GM12878 (cell line): Measurements from ENCODE around the gene NR2F1-AS1. TPM values are rescaled to one million over a fixed set of nuclear protein-coding genes. Genes with fewer than 3 reads are reported as not detected.

Source experiments
- ATAC-seq: fragments of 200-7000 bp; cut with Tn5 transposase; 3 replicates; pipeline ENCODE4 v1.9.1; 2020; ENCODE audit warnings: mild to moderate bottlenecking, moderate library complexity
- BruUV-seq: library from RNA; stranded (reverse); fragments of 400-500 nt; replicated peaks from 2 replicates; lab custom pipeline; 2021; lab: Mats Ljungman, UMichigan
- CTCF ChIA-PET: fragments of 300-600 bp; sonication (Branson Sonifier 250); formaldehyde crosslinking; extraction: SDS; loops from one replicate; lab custom pipeline; 2021; ENCODE audit warnings: inconsistent platforms; lab: Yijun Ruan, JAX
- POLR2A ChIA-PET: fragments of 350-600 bp; formaldehyde crosslinking; extraction: SDS; loops from one replicate; lab custom pipeline; 2021; ENCODE audit warnings: inconsistent platforms; lab: Charles Lee
- RAD21 ChIA-PET: fragments of 300-600 bp; sonication (Branson Sonifier 250); formaldehyde crosslinking; loops from one replicate; lab custom pipeline; 2023; ENCODE audit warnings: antibody characterized with exemption; ENCODE audit not compliant: unreplicated experiment; lab: Charles Lee
- SMC1A ChIA-PET: fragments of 300-600 bp; sonication (Branson Sonifier 250); formaldehyde crosslinking; loops from one replicate; lab custom pipeline; 2023; ENCODE audit not compliant: unreplicated experiment, uncharacterized antibody; lab: Charles Lee
- DNase-seq: peaks from one replicate; pipeline ENCODE4 v3.0.0-alpha.2; 2011; ENCODE audit warnings: low read depth, low spot score
- FAIRE-seq: peaks from 3 replicates; lab custom pipeline; 2011; peaks lifted over from hg19 to GRCh38; lab: Jason Lieb, UNC
- H2AFZ ChIP-seq: 2 replicates; pipeline ENCODE4 v1.6.0; 2011; ENCODE audit warnings: low read depth, low read length, control low read depth; ENCODE audit not compliant: control insufficient read depth
- H3K27ac ChIP-seq: 2 replicates; pipeline ENCODE4 v1.5.1; 2011; ENCODE audit warnings: control low read depth; ENCODE audit not compliant: control insufficient read depth, insufficient read depth
- H3K27me3 ChIP-seq, 2 experiments: replicated peaks in 1 of 2; 2 replicates each; pipeline versions ENCODE4 v1.6.0 to v1.6.1; 2011; ENCODE audit warnings: low read length in 1 of 2; ENCODE audit not compliant: control insufficient read depth in 2 of 2, insufficient read depth in 2 of 2
- H3K36me3 ChIP-seq, 2 experiments: 2 replicates each; pipeline ENCODE4 v1.5.1; 2011; ENCODE audit warnings: low read length in 1 of 2; ENCODE audit not compliant: control insufficient read depth in 2 of 2, insufficient read depth in 2 of 2
- H3K4me1 ChIP-seq: 2 replicates; pipeline ENCODE4 v1.6.1; 2011; ENCODE audit warnings: mild to moderate bottlenecking, low read length, moderate library complexity, mixed read lengths; ENCODE audit not compliant: control insufficient read depth, insufficient read depth
- H3K4me2 ChIP-seq: 2 replicates; pipeline ENCODE4 v1.6.0; 2011; ENCODE audit warnings: control low read depth; ENCODE audit not compliant: control insufficient read depth, insufficient read depth
- H3K4me3 ChIP-seq: fragments of 200-600 bp; sonication (generic); 2 replicates; pipeline ENCODE4 v1.5.1; 2016
- H3K79me2 ChIP-seq: 2 replicates; pipeline ENCODE4 v1.6.0; 2011; ENCODE audit warnings: low read length; ENCODE audit not compliant: control insufficient read depth, insufficient read depth
- H3K9ac ChIP-seq: 2 replicates; pipeline ENCODE4 v1.8.0; 2011; ENCODE audit warnings: low read length, control low read depth, mixed read lengths; ENCODE audit not compliant: control insufficient read depth, insufficient read depth
- H3K9me3 ChIP-seq: replicated peaks from 3 replicates; pipeline ENCODE4 v1.5.1; 2011; ENCODE audit warnings: mild to moderate bottlenecking, low read length; ENCODE audit not compliant: control insufficient read depth, insufficient read depth
- H4K20me1 ChIP-seq: 2 replicates; pipeline ENCODE4 v1.6.0; 2011; ENCODE audit not compliant: control insufficient read depth, insufficient read depth
- CHD2 ChIP-seq: IDR thresholded peaks from 2 replicates; pipeline ENCODE4 v1.6.1; 2011; ENCODE audit warnings: low read depth, low read length, improper control_type of control experiment, borderline replicate concordance
- MEF2B ChIP-seq: fragments of 450-650 bp; IDR thresholded peaks from 2 replicates; pipeline ENCODE4 v1.6.1; 2018; ENCODE audit warnings: mild to moderate bottlenecking, moderate library complexity; ENCODE audit not compliant: partially characterized antibody, poor library complexity, severe bottlenecking
- MYB ChIP-seq: fragments of 150-350 bp; IDR thresholded peaks from 2 replicates; pipeline ENCODE4 v1.6.1; 2014; ENCODE audit warnings: mild to moderate bottlenecking, low read depth, low read length, borderline replicate concordance
- RFX5 ChIP-seq: IDR thresholded peaks from 2 replicates; pipeline ENCODE4 v1.6.1; 2011; ENCODE audit warnings: low read depth, low read length, improper control_type of control experiment
- STAT3 ChIP-seq: IDR thresholded peaks from 2 replicates; pipeline ENCODE4 v1.6.1; 2011; ENCODE audit warnings: low read depth, low read length, improper control_type of control experiment
- ZNF207 ChIP-seq: fragments of 450-650 bp; IDR thresholded peaks from 2 replicates; pipeline ENCODE4 v1.6.1; 2014; ENCODE audit warnings: antibody characterized with exemption, mild to moderate bottlenecking, borderline replicate concordance
- WGBS: methylation state at CpG from one replicate; pipeline ENCODE4 v1.1.6; 2016; ENCODE audit warnings: low lambda C conversion rate; ENCODE audit not compliant: insufficient replicate concordance, insufficient coverage; ENCODE audit errors: missing lambda C conversion rate; 5-methylcytosine and 5-hydroxymethylcytosine counted together
- in situ Hi-C: fragments of 300-500 bp; cut with MboI; formaldehyde crosslinking; loops from 9 replicates; pipeline ENCODE4 v1.14.3; 2018; ENCODE audit warnings: mixed read lengths
- intact Hi-C: fragments of 100-400 bp; cut with micrococcal nuclease; formaldehyde crosslinking; loops from one replicate; pipeline ENCODE4 v1.14.2; 2022; ENCODE audit not compliant: unreplicated experiment
- polyA plus RNA-seq, 11 experiments: library from polyadenylated mRNA; depleted of rRNA in 4 of 11; unstranded in 6 of 11; stranded (reverse) in 5 of 11; fragments of >200 nt; fragmentation: Nextera tagmentation in 4 of 11; fragmentation: Illumina TruSeq in 1 of 11; extraction: Ambion mirVana in 4 of 11; extraction: Trizol in 1 of 11; gene quantifications; 1 replicate in 1 of 11; 2 replicates in 10 of 11; pipeline versions ENCODE4 v1.2.1 to v1.2.3, GENCODE V29; 2011 to 2016; ENCODE audit warnings: inconsistent platforms in 2 of 11, missing spikeins in 2 of 11, low read depth in 1 of 11
- total RNA-seq, 4 experiments: library from RNA; depleted of rRNA in 3 of 4; stranded (reverse); fragments of >200 nt in 3 of 4; fragmentation: Illumina TruSeq in 1 of 4; extraction: Trizol in 1 of 4; gene quantifications; 2 replicates each; pipeline versions ENCODE4 v1.2.1 to v1.2.3, GENCODE V29; 2013 to 2021
- TF ChIP-seq, protein P1 (sequence below): fragments of 450-650 bp; IDR thresholded peaks from 2 replicates; pipeline ENCODE4 v1.6.1; 2017; ENCODE audit warnings: mild to moderate bottlenecking, low read depth, inconsistent platforms; ENCODE audit not compliant: poor library complexity, severe bottlenecking
- TF ChIP-seq, protein P2 (sequence below): IDR thresholded peaks from 2 replicates; pipeline ENCODE4 v1.6.1; 2012; ENCODE audit warnings: low read length, inconsistent platforms

Gene NR2F1-AS1
- total and polyA plus RNA-seq, 10 of the 15 experiments (the other 5 are each of a cell fraction or from before 2014, with no cell fraction given): 0.11 to 0.85 (median 0.27) TPM

DNA sequence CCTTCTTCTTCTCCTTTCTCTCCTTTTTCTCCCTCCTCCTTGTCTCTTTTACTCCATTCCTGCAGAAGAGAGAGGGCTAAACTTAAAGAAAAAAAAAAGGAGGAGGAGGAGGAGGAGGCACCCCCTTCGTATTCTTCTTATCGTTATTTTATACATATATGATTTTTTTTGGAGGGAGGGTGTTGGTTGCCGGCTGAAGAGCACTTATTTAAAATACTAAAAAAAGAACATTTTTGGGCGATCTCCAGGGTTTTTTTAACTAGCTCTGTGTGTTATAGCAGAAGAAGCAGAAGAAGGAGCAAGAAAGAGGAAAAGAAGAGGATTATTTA, 2.4 kb upstream of the NR2F1-AS1 start:
- in situ Hi-C loops (loop anchor here (5.0 to 25.0 kb wide), 2 partner anchors 329 to 1104 kb away; no protein-coding TSS in a partner anchor), intact Hi-C loops (no loop called here)
- FAIRE-seq (no peak), ATAC-seq (no peak), DNase-seq (no peak)
- ChIA-PET RAD21 (interaction anchor here (0.8 to 1.5 kb wide), 5 partner anchors 20 to 1109 kb away, joined by 4 to 16 read pairs (median 5); no protein-coding TSS in a partner anchor), POLR2A (no interaction called here), SMC1A (interaction anchor here (0.6 to 2.3 kb wide), 7 partner anchors 24 to 334 kb away, joined by 3 to 26 read pairs (median 4); no protein-coding TSS in a partner anchor), CTCF (interaction anchor here (0.6 to 2.2 kb wide), 9 partner anchors 9 to 1147 kb away, joined by 3 to 40 read pairs (median 3); no protein-coding TSS in a partner anchor)
- Histone ChIP-seq H3K4me3 (peak overlapping the region; percentile 16; the same call in 1 of the 2 replicates), H3K4me2 (0 out of 2 replicates have a peak overlapping the region, but pooled peaks have one; percentile 71), H2AFZ (no peak overlapping the region), H3K27me3 (peaks cover 13 to 43% of the 10 kb centered on the region in 2 experiments), H3K9me3 (no peaks in the 10 kb centered on the region; the same call in 2 of the 3 replicates), H4K20me1 (no peaks in the 10 kb centered on the region), H3K9ac (no peak overlapping the region), H3K27ac (no peak overlapping the region), H3K4me1 (peaks cover 18% of the 10 kb centered on the region), H3K79me2 (no peaks in the 10 kb centered on the region), H3K36me3 (no peaks in the 10 kb centered on the region)
- TF ChIP-seq, protein P1, sequence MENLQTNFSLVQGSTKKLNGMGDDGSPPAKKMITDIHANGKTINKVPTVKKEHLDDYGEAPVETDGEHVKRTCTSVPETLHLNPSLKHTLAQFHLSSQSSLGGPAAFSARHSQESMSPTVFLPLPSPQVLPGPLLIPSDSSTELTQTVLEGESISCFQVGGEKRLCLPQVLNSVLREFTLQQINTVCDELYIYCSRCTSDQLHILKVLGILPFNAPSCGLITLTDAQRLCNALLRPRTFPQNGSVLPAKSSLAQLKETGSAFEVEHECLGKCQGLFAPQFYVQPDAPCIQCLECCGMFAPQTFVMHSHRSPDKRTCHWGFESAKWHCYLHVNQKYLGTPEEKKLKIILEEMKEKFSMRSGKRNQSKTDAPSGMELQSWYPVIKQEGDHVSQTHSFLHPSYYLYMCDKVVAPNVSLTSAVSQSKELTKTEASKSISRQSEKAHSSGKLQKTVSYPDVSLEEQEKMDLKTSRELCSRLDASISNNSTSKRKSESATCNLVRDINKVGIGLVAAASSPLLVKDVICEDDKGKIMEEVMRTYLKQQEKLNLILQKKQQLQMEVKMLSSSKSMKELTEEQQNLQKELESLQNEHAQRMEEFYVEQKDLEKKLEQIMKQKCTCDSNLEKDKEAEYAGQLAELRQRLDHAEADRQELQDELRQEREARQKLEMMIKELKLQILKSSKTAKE: no peak
- no peak for TF ChIP-seq ZNF207
- TF ChIP-seq, protein P2, sequence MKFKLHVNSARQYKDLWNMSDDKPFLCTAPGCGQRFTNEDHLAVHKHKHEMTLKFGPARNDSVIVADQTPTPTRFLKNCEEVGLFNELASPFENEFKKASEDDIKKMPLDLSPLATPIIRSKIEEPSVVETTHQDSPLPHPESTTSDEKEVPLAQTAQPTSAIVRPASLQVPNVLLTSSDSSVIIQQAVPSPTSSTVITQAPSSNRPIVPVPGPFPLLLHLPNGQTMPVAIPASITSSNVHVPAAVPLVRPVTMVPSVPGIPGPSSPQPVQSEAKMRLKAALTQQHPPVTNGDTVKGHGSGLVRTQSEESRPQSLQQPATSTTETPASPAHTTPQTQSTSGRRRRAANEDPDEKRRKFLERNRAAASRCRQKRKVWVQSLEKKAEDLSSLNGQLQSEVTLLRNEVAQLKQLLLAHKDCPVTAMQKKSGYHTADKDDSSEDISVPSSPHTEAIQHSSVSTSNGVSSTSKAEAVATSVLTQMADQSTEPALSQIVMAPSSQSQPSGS: no peak
- no peak for TF ChIP-seq STAT3
- no peak for TF ChIP-seq RFX5
- TF ChIP-seq CHD2: no peak
- TF ChIP-seq MEF2B: no peak
- TF ChIP-seq MYB: no peak
- BruUV-seq: no TSS peak
- 16% methylated on average over 4 of the region's 4 CpGs for WGBS
